CD14-positive monocyte (primary cell): ENCODE measurements around the gene ZFP91. TPM values are rescaled to one million over a fixed set of nuclear protein-coding genes. Genes with fewer than 3 reads are reported as not detected.

Experiments used
- DNase-seq, 3 donors: peaks; one replicate each; pipeline ENCODE4 v3.0.0-alpha.2; 2011 to 2022
- H2AFZ ChIP-seq: 2 replicates; pipeline ENCODE4 v1.6.0; 2012; ENCODE audit warnings: mild to moderate bottlenecking, low read depth, low read length, inconsistent platforms; ENCODE audit not compliant: insufficient read depth, poor library complexity, severe bottlenecking
- H3K27ac ChIP-seq, 2 donors: 1 replicate in 1 of 2; 2 replicates in 1 of 2; pipeline ENCODE4 v1.5.1; 2012 to 2013; ENCODE audit warnings: low read length in 2 of 2, control low read depth in 1 of 2, inconsistent platforms in 1 of 2, low read depth in 1 of 2, mild to moderate bottlenecking in 1 of 2
- H3K27me3 ChIP-seq, 2 donors: one replicate each; pipeline versions ENCODE4 v1.6.0 to v1.6.1; 2011 to 2013; ENCODE audit warnings: low read length in 2 of 2; ENCODE audit not compliant: control insufficient read depth in 2 of 2, insufficient read depth in 2 of 2
- H3K36me3 ChIP-seq, 2 donors: replicated peaks in 1 of 2; 1 replicate in 1 of 2; 2 replicates in 1 of 2; pipeline versions ENCODE4 v1.5.1 to v1.6.1; 2012 to 2013; ENCODE audit warnings: low read length in 2 of 2, control low read depth in 1 of 2, inconsistent platforms in 1 of 2, mild to moderate bottlenecking in 1 of 2; ENCODE audit not compliant: insufficient read depth in 2 of 2, control insufficient read depth in 1 of 2
- H3K4me1 ChIP-seq, 2 donors: 1 replicate in 1 of 2; 2 replicates in 1 of 2; pipeline versions ENCODE4 v1.5.1 to v1.6.1; 2012 to 2013; ENCODE audit warnings: low read length in 2 of 2, control low read depth in 1 of 2, inconsistent platforms in 1 of 2, mild to moderate bottlenecking in 1 of 2, moderate library complexity in 1 of 2; ENCODE audit not compliant: insufficient read depth in 2 of 2, control insufficient read depth in 1 of 2
- H3K4me2 ChIP-seq: replicated peaks from 2 replicates; pipeline ENCODE3; 2012; ENCODE audit warnings: low read length, moderate library complexity, mild to moderate bottlenecking; ENCODE audit not compliant: poor library complexity, severe bottlenecking; ENCODE audit errors: extremely low read depth
- H3K4me3 ChIP-seq, 3 experiments: fragments of 200-600 bp in 1 of 3; sonication (generic) in 1 of 3; replicated peaks in 1 of 3; 1 replicate in 2 of 3; 2 replicates in 1 of 3; pipeline ENCODE4 v1.5.1; 2011 to 2013; ENCODE audit warnings: low read length in 3 of 3, mild to moderate bottlenecking in 3 of 3, control low read depth in 2 of 3, low read depth in 2 of 3, inconsistent platforms in 1 of 3, moderate library complexity in 1 of 3
- H3K79me2 ChIP-seq: 2 replicates; pipeline ENCODE4 v1.6.0; 2012; ENCODE audit warnings: mild to moderate bottlenecking, control low read depth, inconsistent platforms, low read length, moderate library complexity; ENCODE audit not compliant: insufficient read depth
- H3K9ac ChIP-seq: 2 replicates; pipeline ENCODE4 v1.6.0; 2017; ENCODE audit warnings: low read length, mild to moderate bottlenecking; ENCODE audit not compliant: insufficient read depth, poor library complexity, severe bottlenecking
- H3K9me3 ChIP-seq, 2 donors: replicated peaks in 1 of 2; 1 replicate in 1 of 2; 2 replicates in 1 of 2; pipeline versions ENCODE4 v1.5.1 to v1.6.1; 2012 to 2013; ENCODE audit warnings: low read length in 2 of 2, control low read depth in 1 of 2; ENCODE audit not compliant: control insufficient read depth in 1 of 2, insufficient read depth in 1 of 2
- H4K20me1 ChIP-seq: 2 replicates; pipeline ENCODE4 v1.6.0; 2012; ENCODE audit warnings: mild to moderate bottlenecking, low read length, control low read depth, moderate library complexity; ENCODE audit not compliant: insufficient read depth
- H3K27ac Mint-ChIP-seq, 7 donors: one replicate each; pipeline ENCODE4 v1.8.0; 2020; ENCODE audit warnings: mild to moderate bottlenecking in 7 of 7, mixed read lengths in 7 of 7, moderate library complexity in 6 of 7, inconsistent platforms in 2 of 7
- H3K27me3 Mint-ChIP-seq, 3 donors: one replicate each; pipeline ENCODE4 v1.8.0; 2021 to 2022; ENCODE audit warnings: low read depth in 3 of 3, mild to moderate bottlenecking in 3 of 3, mixed read lengths in 3 of 3, moderate library complexity in 3 of 3, inconsistent platforms in 1 of 3
- H3K36me3 Mint-ChIP-seq, 2 donors: one replicate each; pipeline ENCODE4 v1.8.0; 2020; ENCODE audit warnings: mixed read lengths in 2 of 2, inconsistent platforms in 1 of 2, mild to moderate bottlenecking in 1 of 2
- H3K4me1 Mint-ChIP-seq: one replicate; pipeline ENCODE4 v1.8.0; 2020; ENCODE audit warnings: mild to moderate bottlenecking, mixed read lengths
- H3K4me3 Mint-ChIP-seq, 2 donors: one replicate each; pipeline ENCODE4 v1.8.0; 2020; ENCODE audit warnings: mild to moderate bottlenecking in 2 of 2, mixed read lengths in 2 of 2, moderate library complexity in 1 of 2
- H3K9me3 Mint-ChIP-seq, 7 donors: one replicate each; pipeline ENCODE4 v1.8.0; 2020 to 2022; ENCODE audit warnings: mixed read lengths in 7 of 7, mild to moderate bottlenecking in 6 of 7, moderate library complexity in 6 of 7, inconsistent platforms in 2 of 7
- CTCF ChIP-seq: fragments of 200-600 bp; IDR thresholded peaks from one replicate; pipeline ENCODE4 v1.8.0; 2022; ENCODE audit warnings: antibody characterized with exemption, mild to moderate bottlenecking
- WGBS: methylation state at CpG from one replicate; pipeline ENCODE4 v1.1.5; 2013; ENCODE audit warnings: missing lambda C conversion rate; ENCODE audit not compliant: insufficient coverage; 5-methylcytosine and 5-hydroxymethylcytosine counted together
- intact Hi-C, 2 donors: fragments of 100-400 bp; cut with micrococcal nuclease; formaldehyde crosslinking; loops; one replicate each; pipeline versions ENCODE4 v1.15.0 to v1.15.1; 2023
- polyA plus RNA-seq, 3 donors: library from polyadenylated mRNA; depleted of rRNA in 1 of 3; unstranded in 2 of 3; stranded (reverse) in 1 of 3; fragments of 300-500 nt in 2 of 3; fragments of >200 nt in 1 of 3; fragmentation: Illumina TruSeq in 2 of 3; gene quantifications; 1 replicate in 2 of 3; 2 replicates in 1 of 3; pipeline ENCODE4 v1.2.3, GENCODE V29; 2012 to 2021

ZFP91 gene
- polyA plus RNA-seq, 3 donors, result 8.0 to 15.8 (median 8.3) TPM

- no peak for DNase-seq
- peaks cover 0 to 1% (median 0%) of the 10 kb centered on the region in 7 donors for H3K9me3 Mint-ChIP-seq
- no peak overlapping the region for H3K4me3 Mint-ChIP-seq
- Histone ChIP-seq H3K36me3 (peaks cover 28 to 39% of the 10 kb centered on the region in 2 donors), H3K4me3 (no peak overlapping the region), H3K27me3 (no peaks in the 10 kb centered on the region), H4K20me1 (peaks cover 90% of the 10 kb centered on the region), H3K9me3 (no peaks in the 10 kb centered on the region), H2AFZ (no peak overlapping the region), H3K9ac (no peak overlapping the region), H3K79me2 (peaks cover 88% of the 10 kb centered on the region), H3K27ac (no peak overlapping the region), H3K4me1 (peaks cover 4 to 5% of the 10 kb centered on the region in 2 donors), H3K4me2 (no peak overlapping the region)
- no peak for TF ChIP-seq CTCF
- peaks cover 50 to 51% of the 10 kb centered on the region in 2 donors for H3K36me3 Mint-ChIP-seq
- peaks cover 24% of the 10 kb centered on the region for H3K4me1 Mint-ChIP-seq
- no CpG with 5 or more reads among the region's 4 CpGs for WGBS
- no peaks in the 10 kb centered on the region for H3K27me3 Mint-ChIP-seq
- intact Hi-C loops, result no loop called here
- H3K27ac Mint-ChIP-seq, result peak overlapping the region in 3 of 7 donors; percentile 11 to 58 (median 26)
Observed at GRCh38 chr11:58606930-58607714, 28.3 kb downstream of the ZFP91 start.

GRCh38 chr11:58608331-58608730, 29.5 kb downstream of the ZFP91 start:
- H3K27ac Mint-ChIP-seq, result no peak overlapping the region

More at GRCh38 chr11:58608331-58608730, 29.5 kb downstream of the ZFP91 start:
- Mint-ChIP-seq H3K4me1 (peaks cover 24% of the 10 kb centered on the region), H3K9me3 (peaks cover 0 to 1% (median 0%) of the 10 kb centered on the region in 7 donors), H3K27me3 (no peaks in the 10 kb centered on the region), H3K36me3 (peaks cover 49 to 52% of the 10 kb centered on the region in 2 donors), H3K4me3 (no peak overlapping the region)
- Histone ChIP-seq H3K36me3 (peaks cover 39% of the 10 kb centered on the region in 2 donors), H3K4me2 (no peak overlapping the region), H2AFZ (no peak overlapping the region), H3K9me3 (no peaks in the 10 kb centered on the region), H3K4me3 (no peak overlapping the region), H3K27ac (no peak overlapping the region), H3K4me1 (peaks cover 4 to 5% of the 10 kb centered on the region in 2 donors), H3K79me2 (peaks cover 76% of the 10 kb centered on the region), H3K27me3 (no peaks in the 10 kb centered on the region), H3K9ac (no peak overlapping the region), H4K20me1 (peaks cover 85% of the 10 kb centered on the region)
- DNase-seq, result no peak
- TF ChIP-seq CTCF, result no peak
- 100% methylated on average over 2 of the region's 5 CpGs for WGBS
- intact Hi-C loops, result no loop called here
